RWPE2 (cell line): Measurements from ENCODE around the gene SLC38A8.

Experiments used
- ATAC-seq: fragments of 200-7000 bp; cut with Tn5 transposase; 3 replicates; pipeline ENCODE4 v1.9.1; 2021; ENCODE audit warnings: low read depth
- DNase-seq: peaks from one replicate; pipeline ENCODE4 v3.0.0-alpha.2; 2020; ENCODE audit warnings: low spot score
- H3K27ac ChIP-seq: fragments of 450-650 bp; 2 replicates; pipeline ENCODE4 v1.5.1; 2017; ENCODE audit warnings: mild to moderate bottlenecking; ENCODE audit not compliant: poor library complexity, severe bottlenecking
- H3K27me3 ChIP-seq: fragments of 250-450 bp; sonication (Bioruptor Pico); 2 replicates; pipeline ENCODE4 v1.5.1; 2021; ENCODE audit warnings: mild to moderate bottlenecking, moderate library complexity; ENCODE audit not compliant: insufficient read depth, poor library complexity, severe bottlenecking
- H3K36me3 ChIP-seq: fragments of 250-450 bp; sonication (Bioruptor Pico); 2 replicates; pipeline ENCODE4 v1.5.1; 2020; ENCODE audit warnings: low read depth, mild to moderate bottlenecking, moderate library complexity
- H3K4me1 ChIP-seq: fragments of 250-450 bp; sonication (Bioruptor Pico); 2 replicates; pipeline ENCODE4 v1.5.1; 2021; ENCODE audit warnings: mild to moderate bottlenecking, moderate library complexity; ENCODE audit not compliant: insufficient read depth, poor library complexity, severe bottlenecking
- H3K4me3 ChIP-seq: fragments of 250-450 bp; sonication (Bioruptor Pico); 2 replicates; pipeline ENCODE4 v1.5.1; 2021; ENCODE audit warnings: mild to moderate bottlenecking, moderate library complexity; ENCODE audit not compliant: severe bottlenecking
- H3K9me3 ChIP-seq: fragments of 250-450 bp; sonication (Bioruptor Pico); 2 replicates; pipeline ENCODE4 v1.5.1; 2021; ENCODE audit warnings: mild to moderate bottlenecking, moderate library complexity; ENCODE audit not compliant: severe bottlenecking
- CTCF ChIP-seq: fragments of 450-650 bp; IDR thresholded peaks from one replicate; pipeline ENCODE4 v1.5.1; 2017; ENCODE audit warnings: mild to moderate bottlenecking, moderate library complexity; ENCODE audit not compliant: poor library complexity, severe bottlenecking

The SLC38A8 gene

DNA sequence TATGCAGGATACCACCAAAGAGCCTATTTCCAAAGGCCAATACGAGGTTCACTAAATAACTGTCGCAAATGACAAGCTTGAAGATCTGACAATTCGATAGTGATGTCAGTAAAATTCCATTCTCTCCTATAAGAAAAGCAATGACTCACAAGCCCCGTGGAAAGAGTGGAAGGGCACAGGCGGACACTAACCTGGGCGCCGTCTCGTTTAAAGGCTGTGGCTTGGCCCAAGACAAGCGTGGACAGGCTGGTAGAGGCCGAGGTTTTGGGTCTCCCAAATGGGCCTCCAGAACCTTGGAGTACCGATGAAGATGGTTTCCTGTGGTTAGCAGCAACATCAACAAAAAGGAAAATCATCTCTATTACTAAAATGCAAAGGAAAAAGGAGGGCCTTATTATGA lies 16.5 kb upstream of the SLC38A8 start:
- no peak for DNase-seq
- Histone ChIP-seq H3K4me3 (no peak overlapping the region), H3K27me3 (no peaks in the 10 kb centered on the region), H3K27ac (no peak overlapping the region), H3K36me3 (peaks cover 92% of the 10 kb centered on the region), H3K9me3 (no peaks in the 10 kb centered on the region), H3K4me1 (no peaks in the 10 kb centered on the region)
- no peak for ATAC-seq
- no peak for TF ChIP-seq CTCF

- no peak for ATAC-seq
- H3K9me3 ChIP-seq: no peaks in the 10 kb centered on the region
- peaks cover 92% of the 10 kb centered on the region for H3K36me3 ChIP-seq
These were observed 16.1 kb upstream of the SLC38A8 start for GRCh38 chr16:84058664-84059063.

GRCh38 chr16:84058211-84058610 lies 15.6 kb upstream of the SLC38A8 start:
- H3K9me3 ChIP-seq: no peaks in the 10 kb centered on the region
- no peak for TF ChIP-seq CTCF
- no peaks in the 10 kb centered on the region for H3K4me1 ChIP-seq
- no peak for DNase-seq
- peaks cover 90% of the 10 kb centered on the region for H3K36me3 ChIP-seq
- H3K27ac ChIP-seq: no peak overlapping the region
- H3K4me3 ChIP-seq: no peak overlapping the region
- ATAC-seq: no peak
- no peaks in the 10 kb centered on the region for H3K27me3 ChIP-seq

More at GRCh38 chr16:84058664-84059063, 16.1 kb upstream of the SLC38A8 start:
- Histone ChIP-seq H3K4me3 (no peak overlapping the region), H3K4me1 (no peaks in the 10 kb centered on the region), H3K27ac (no peak overlapping the region), H3K27me3 (no peaks in the 10 kb centered on the region)
- no peak for TF ChIP-seq CTCF
- no peak for DNase-seq

GRCh38 chr16:84056933-84057332 lies 14.3 kb upstream of the SLC38A8 start:
- Histone ChIP-seq H3K27me3 (no peaks in the 10 kb centered on the region), H3K4me3 (no peak overlapping the region), H3K36me3 (peaks cover 77% of the 10 kb centered on the region), H3K27ac (no peak overlapping the region), H3K9me3 (no peaks in the 10 kb centered on the region), H3K4me1 (no peaks in the 10 kb centered on the region)
- TF ChIP-seq CTCF: no peak
- ATAC-seq: no peak
- DNase-seq: no peak

- Histone ChIP-seq H3K4me3 (no peak overlapping the region), H3K36me3 (peaks cover 68% of the 10 kb centered on the region), H3K9me3 (no peaks in the 10 kb centered on the region), H3K4me1 (no peaks in the 10 kb centered on the region), H3K27ac (no peak overlapping the region), H3K27me3 (no peaks in the 10 kb centered on the region)
- no peak for TF ChIP-seq CTCF
- DNase-seq: no peak
- ATAC-seq: no peak
These were observed 13.4 kb upstream of the SLC38A8 start for GRCh38 chr16:84055801-84056634.
